GM23338 (cell line): ENCODE results near the gene LGALS16. TPM values are rescaled to one million over a fixed set of nuclear protein-coding genes. Genes with fewer than 3 reads are reported as not detected.

ENCODE experiments used
- ATAC-seq: fragments of 200-7000 bp; cut with Tn5 transposase; 3 replicates; pipeline ENCODE4 v1.9.1; 2020
- DNase-seq: peaks from one replicate; pipeline ENCODE4 v3.0.0-alpha.2; 2015; ENCODE audit warnings: low spot score
- H2AFZ ChIP-seq: fragments of 200-600 bp; sonication (generic); 2 replicates; pipeline ENCODE4 v1.8.0; 2016; ENCODE audit warnings: antibody characterized with exemption, mild to moderate bottlenecking, moderate library complexity
- H3F3A ChIP-seq: fragments of 200-600 bp; sonication (generic); replicated peaks from 2 replicates; pipeline ENCODE4 v1.8.0; 2017; ENCODE audit warnings: antibody characterized with exemption, mixed run types, low read depth
- H3K27ac ChIP-seq: fragments of 200-600 bp; sonication (generic); 2 replicates; pipeline ENCODE4 v1.6.1; 2016; ENCODE audit warnings: low read depth
- H3K27me3 ChIP-seq: fragments of 200-600 bp; sonication (generic); 2 replicates; pipeline ENCODE4 v1.8.0; 2016; ENCODE audit warnings: mild to moderate bottlenecking, mixed run types, moderate library complexity; ENCODE audit not compliant: insufficient read depth
- H3K36me3 ChIP-seq: fragments of 200-600 bp; sonication (generic); 2 replicates; pipeline ENCODE4 v1.8.0; 2016; ENCODE audit warnings: mild to moderate bottlenecking; ENCODE audit not compliant: insufficient read depth
- H3K4me1 ChIP-seq: fragments of 200-600 bp; sonication (generic); 2 replicates; pipeline ENCODE4 v1.8.0; 2016; ENCODE audit warnings: mild to moderate bottlenecking, moderate library complexity; ENCODE audit not compliant: insufficient read depth
- H3K4me2 ChIP-seq: fragments of 200-600 bp; sonication (generic); 2 replicates; pipeline ENCODE4 v1.7.1; 2017; ENCODE audit warnings: mixed run types
- H3K4me3 ChIP-seq: fragments of 200-600 bp; sonication (generic); 2 replicates; pipeline ENCODE4 v1.6.1; 2016; ENCODE audit warnings: mixed run types
- H3K79me2 ChIP-seq: fragments of 200-600 bp; sonication (generic); replicated peaks from 2 replicates; pipeline ENCODE4 v1.8.0; 2017; ENCODE audit warnings: mild to moderate bottlenecking; ENCODE audit not compliant: insufficient read depth
- H3K9me2 ChIP-seq: fragments of 200-600 bp; sonication (generic); 2 replicates; pipeline ENCODE4 v1.8.0; 2017; ENCODE audit not compliant: insufficient read depth
- H4K20me1 ChIP-seq: fragments of 200-600 bp; sonication (generic); replicated peaks from 2 replicates; pipeline ENCODE4 v1.8.0; 2017; ENCODE audit warnings: mild to moderate bottlenecking; ENCODE audit not compliant: insufficient read depth
- H3K27ac Mint-ChIP-seq: 2 replicates; pipeline ENCODE4 v1.8.0; 2020; ENCODE audit warnings: inconsistent platforms, mild to moderate bottlenecking, moderate library complexity, mixed read lengths
- H3K27me3 Mint-ChIP-seq: 3 replicates; pipeline ENCODE4 v1.8.0; 2022; ENCODE audit warnings: low read depth, mild to moderate bottlenecking, moderate library complexity, mixed read lengths, inconsistent platforms; ENCODE audit not compliant: insufficient read depth, poor library complexity
- H3K36me3 Mint-ChIP-seq: 3 replicates; pipeline ENCODE4 v1.8.0; 2021; ENCODE audit warnings: low read depth, mild to moderate bottlenecking, inconsistent platforms, moderate library complexity, mixed read lengths
- H3K4me1 Mint-ChIP-seq: 3 replicates; pipeline ENCODE4 v1.8.0; 2020; ENCODE audit warnings: mild to moderate bottlenecking, inconsistent platforms, mixed read lengths
- H3K4me3 Mint-ChIP-seq: 3 replicates; pipeline ENCODE4 v1.8.0; 2021; ENCODE audit warnings: moderate library complexity, mild to moderate bottlenecking, inconsistent platforms, mixed read lengths
- H3K9me3 Mint-ChIP-seq: 3 replicates; pipeline ENCODE4 v1.8.0; 2020; ENCODE audit warnings: moderate library complexity, mild to moderate bottlenecking, inconsistent platforms, mixed read lengths
- CREB1 ChIP-seq: fragments of 250-450 bp; sonication (Bioruptor Pico); IDR thresholded peaks from 2 replicates; pipeline ENCODE4 v1.5.0; 2020; ENCODE audit warnings: low read depth, mild to moderate bottlenecking, moderate library complexity
- EZH2 ChIP-seq: fragments of 200-600 bp; sonication (generic); IDR thresholded peaks from one replicate; pipeline ENCODE4 v1.8.0; 2017; ENCODE audit warnings: antibody characterized with exemption, mild to moderate bottlenecking, low read depth; ENCODE audit not compliant: unreplicated experiment
- EZH2phosphoT487 ChIP-seq: fragments of 200-600 bp; sonication (generic); IDR thresholded peaks from one replicate; pipeline ENCODE4 v1.8.1; 2018; ENCODE audit warnings: antibody characterized with exemption; ENCODE audit not compliant: unreplicated experiment
- NANOG ChIP-seq: IDR thresholded peaks from 2 replicates; pipeline ENCODE4 v1.6.1; 2016; ENCODE audit warnings: antibody characterized with exemption, borderline replicate concordance
- POLR2AphosphoS5 ChIP-seq: IDR thresholded peaks from 2 replicates; pipeline ENCODE4 v1.6.1; 2016; ENCODE audit warnings: antibody characterized with exemption, low read depth
- polyA plus RNA-seq: library from polyadenylated mRNA; unstranded; fragments of >200 nt; fragmentation: Nextera tagmentation; extraction: Ambion mirVana; gene quantifications from 2 replicates; pipeline ENCODE4 v1.2.1, GENCODE V29; 2016
- total RNA-seq: library from RNA; depleted of rRNA; stranded (reverse); fragments of >200 nt; shearing (Covaris generic); gene quantifications from 2 replicates; pipeline ENCODE4 v1.2.3, GENCODE V29; 2014
- TF ChIP-seq, protein P1 (sequence below): IDR thresholded peaks from one replicate; pipeline ENCODE4 v1.6.1; 2018; ENCODE audit warnings: antibody characterized with exemption; ENCODE audit not compliant: unreplicated experiment
- TF ChIP-seq, protein P2 (sequence below): fragments of 250-450 bp; sonication (Bioruptor Pico); IDR thresholded peaks from 2 replicates; pipeline ENCODE4 v1.5.0; 2020; ENCODE audit warnings: mild to moderate bottlenecking, moderate library complexity

The LGALS16 gene
- total and polyA plus RNA-seq, 2 experiments from 2014 or later, result not detected

DNA sequence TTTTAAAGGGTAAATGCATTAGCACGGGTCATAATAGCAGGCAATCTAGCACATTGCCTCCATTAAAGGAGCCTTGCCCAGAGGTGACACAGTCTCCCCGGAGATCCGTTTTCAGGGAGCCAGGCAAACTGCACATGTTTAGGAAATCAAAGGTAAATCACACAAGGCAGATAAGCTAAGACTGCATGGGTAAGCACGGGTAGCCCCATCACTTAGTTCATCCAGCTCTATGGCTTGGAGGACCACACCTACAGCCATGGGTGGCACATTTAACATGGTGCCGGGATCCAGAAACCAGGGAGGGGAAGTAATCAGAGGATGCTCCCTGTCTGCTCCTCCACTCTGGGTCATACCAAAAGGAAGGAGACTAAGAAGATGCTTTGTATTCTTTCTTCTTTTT lies 16.8 kb downstream of the LGALS16 start:
- no peaks in the 10 kb centered on the region for H3K27me3 ChIP-seq
- no peaks in the 10 kb centered on the region for H3F3A ChIP-seq
- Mint-ChIP-seq H3K27me3 (no peaks in the 10 kb centered on the region), H3K4me3 (no peak overlapping the region), H3K4me1 (peaks cover 13% of the 10 kb centered on the region), H3K36me3 (no peaks in the 10 kb centered on the region), H3K27ac (no peak overlapping the region), H3K9me3 (no peaks in the 10 kb centered on the region)
- ATAC-seq (no peak), DNase-seq (no peak)
- no peaks in the 10 kb centered on the region for H4K20me1 ChIP-seq
- no peak overlapping the region for H3K4me3 ChIP-seq
- H3K4me2 ChIP-seq, result no peak overlapping the region
- TF ChIP-seq NANOG, result no peak
- no peak for TF ChIP-seq EZH2phosphoT487
- no peak for TF ChIP-seq POLR2AphosphoS5
- TF ChIP-seq CREB1 (CRISPR knock-in tag), result no peak
- TF ChIP-seq, protein P1, sequence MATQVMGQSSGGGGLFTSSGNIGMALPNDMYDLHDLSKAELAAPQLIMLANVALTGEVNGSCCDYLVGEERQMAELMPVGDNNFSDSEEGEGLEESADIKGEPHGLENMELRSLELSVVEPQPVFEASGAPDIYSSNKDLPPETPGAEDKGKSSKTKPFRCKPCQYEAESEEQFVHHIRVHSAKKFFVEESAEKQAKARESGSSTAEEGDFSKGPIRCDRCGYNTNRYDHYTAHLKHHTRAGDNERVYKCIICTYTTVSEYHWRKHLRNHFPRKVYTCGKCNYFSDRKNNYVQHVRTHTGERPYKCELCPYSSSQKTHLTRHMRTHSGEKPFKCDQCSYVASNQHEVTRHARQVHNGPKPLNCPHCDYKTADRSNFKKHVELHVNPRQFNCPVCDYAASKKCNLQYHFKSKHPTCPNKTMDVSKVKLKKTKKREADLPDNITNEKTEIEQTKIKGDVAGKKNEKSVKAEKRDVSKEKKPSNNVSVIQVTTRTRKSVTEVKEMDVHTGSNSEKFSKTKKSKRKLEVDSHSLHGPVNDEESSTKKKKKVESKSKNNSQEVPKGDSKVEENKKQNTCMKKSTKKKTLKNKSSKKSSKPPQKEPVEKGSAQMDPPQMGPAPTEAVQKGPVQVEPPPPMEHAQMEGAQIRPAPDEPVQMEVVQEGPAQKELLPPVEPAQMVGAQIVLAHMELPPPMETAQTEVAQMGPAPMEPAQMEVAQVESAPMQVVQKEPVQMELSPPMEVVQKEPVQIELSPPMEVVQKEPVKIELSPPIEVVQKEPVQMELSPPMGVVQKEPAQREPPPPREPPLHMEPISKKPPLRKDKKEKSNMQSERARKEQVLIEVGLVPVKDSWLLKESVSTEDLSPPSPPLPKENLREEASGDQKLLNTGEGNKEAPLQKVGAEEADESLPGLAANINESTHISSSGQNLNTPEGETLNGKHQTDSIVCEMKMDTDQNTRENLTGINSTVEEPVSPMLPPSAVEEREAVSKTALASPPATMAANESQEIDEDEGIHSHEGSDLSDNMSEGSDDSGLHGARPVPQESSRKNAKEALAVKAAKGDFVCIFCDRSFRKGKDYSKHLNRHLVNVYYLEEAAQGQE, result no peak
- TF ChIP-seq EZH2, result no peak
- TF ChIP-seq, protein P2, sequence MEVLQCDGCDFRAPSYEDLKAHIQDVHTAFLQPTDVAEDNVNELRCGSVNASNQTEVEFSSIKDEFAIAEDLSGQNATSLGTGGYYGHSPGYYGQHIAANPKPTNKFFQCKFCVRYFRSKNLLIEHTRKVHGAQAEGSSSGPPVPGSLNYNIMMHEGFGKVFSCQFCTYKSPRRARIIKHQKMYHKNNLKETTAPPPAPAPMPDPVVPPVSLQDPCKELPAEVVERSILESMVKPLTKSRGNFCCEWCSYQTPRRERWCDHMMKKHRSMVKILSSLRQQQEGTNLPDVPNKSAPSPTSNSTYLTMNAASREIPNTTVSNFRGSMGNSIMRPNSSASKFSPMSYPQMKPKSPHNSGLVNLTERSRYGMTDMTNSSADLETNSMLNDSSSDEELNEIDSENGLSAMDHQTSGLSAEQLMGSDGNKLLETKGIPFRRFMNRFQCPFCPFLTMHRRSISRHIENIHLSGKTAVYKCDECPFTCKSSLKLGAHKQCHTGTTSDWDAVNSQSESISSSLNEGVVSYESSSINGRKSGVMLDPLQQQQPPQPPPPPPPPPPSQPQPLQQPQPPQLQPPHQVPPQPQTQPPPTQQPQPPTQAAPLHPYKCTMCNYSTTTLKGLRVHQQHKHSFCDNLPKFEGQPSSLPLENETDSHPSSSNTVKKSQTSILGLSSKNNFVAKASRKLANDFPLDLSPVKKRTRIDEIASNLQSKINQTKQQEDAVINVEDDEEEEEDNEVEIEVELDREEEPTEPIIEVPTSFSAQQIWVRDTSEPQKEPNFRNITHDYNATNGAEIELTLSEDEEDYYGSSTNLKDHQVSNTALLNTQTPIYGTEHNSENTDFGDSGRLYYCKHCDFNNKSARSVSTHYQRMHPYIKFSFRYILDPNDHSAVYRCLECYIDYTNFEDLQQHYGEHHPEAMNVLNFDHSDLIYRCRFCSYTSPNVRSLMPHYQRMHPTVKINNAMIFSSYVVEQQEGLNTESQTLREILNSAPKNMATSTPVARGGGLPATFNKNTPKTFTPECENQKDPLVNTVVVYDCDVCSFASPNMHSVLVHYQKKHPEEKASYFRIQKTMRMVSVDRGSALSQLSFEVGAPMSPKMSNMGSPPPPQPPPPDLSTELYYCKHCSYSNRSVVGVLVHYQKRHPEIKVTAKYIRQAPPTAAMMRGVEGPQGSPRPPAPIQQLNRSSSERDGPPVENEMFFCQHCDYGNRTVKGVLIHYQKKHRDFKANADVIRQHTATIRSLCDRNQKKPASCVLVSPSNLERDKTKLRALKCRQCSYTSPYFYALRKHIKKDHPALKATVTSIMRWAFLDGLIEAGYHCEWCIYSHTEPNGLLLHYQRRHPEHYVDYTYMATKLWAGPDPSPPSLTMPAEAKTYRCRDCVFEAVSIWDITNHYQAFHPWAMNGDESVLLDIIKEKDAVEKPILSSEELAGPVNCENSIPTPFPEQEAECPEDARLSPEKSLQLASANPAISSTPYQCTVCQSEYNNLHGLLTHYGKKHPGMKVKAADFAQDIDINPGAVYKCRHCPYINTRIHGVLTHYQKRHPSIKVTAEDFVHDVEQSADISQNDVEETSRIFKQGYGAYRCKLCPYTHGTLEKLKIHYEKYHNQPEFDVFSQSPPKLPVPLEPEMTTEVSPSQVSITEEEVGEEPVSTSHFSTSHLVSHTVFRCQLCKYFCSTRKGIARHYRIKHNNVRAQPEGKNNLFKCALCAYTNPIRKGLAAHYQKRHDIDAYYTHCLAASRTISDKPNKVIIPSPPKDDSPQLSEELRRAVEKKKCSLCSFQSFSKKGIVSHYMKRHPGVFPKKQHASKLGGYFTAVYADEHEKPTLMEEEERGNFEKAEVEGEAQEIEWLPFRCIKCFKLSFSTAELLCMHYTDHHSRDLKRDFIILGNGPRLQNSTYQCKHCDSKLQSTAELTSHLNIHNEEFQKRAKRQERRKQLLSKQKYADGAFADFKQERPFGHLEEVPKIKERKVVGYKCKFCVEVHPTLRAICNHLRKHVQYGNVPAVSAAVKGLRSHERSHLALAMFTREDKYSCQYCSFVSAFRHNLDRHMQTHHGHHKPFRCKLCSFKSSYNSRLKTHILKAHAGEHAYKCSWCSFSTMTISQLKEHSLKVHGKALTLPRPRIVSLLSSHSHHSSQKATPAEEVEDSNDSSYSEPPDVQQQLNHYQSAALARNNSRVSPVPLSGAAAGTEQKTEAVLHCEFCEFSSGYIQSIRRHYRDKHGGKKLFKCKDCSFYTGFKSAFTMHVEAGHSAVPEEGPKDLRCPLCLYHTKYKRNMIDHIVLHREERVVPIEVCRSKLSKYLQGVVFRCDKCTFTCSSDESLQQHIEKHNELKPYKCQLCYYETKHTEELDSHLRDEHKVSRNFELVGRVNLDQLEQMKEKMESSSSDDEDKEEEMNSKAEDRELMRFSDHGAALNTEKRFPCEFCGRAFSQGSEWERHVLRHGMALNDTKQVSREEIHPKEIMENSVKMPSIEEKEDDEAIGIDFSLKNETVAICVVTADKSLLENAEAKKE (CRISPR knock-in tag), result no peak
- no peak overlapping the region for H3K27ac ChIP-seq
- H3K36me3 ChIP-seq, result no peaks in the 10 kb centered on the region
- H3K9me2 ChIP-seq, result no peaks in the 10 kb centered on the region
- H3K79me2 ChIP-seq, result no peaks in the 10 kb centered on the region
- H2AFZ ChIP-seq, result no peak overlapping the region
- H3K4me1 ChIP-seq, result peaks cover 13% of the 10 kb centered on the region
